HepG2 (cell line): Measurements from ENCODE around the gene TLCD3B. TPM values are rescaled to one million over a fixed set of nuclear protein-coding genes. Genes with fewer than 3 reads are reported as not detected.

Source experiments
- CHD4 ChIP-seq: fragments of 200-600 bp; sonication (generic); IDR thresholded peaks from 2 replicates; pipeline ENCODE4 v1.7.0; 2017; ENCODE audit warnings: mild to moderate bottlenecking, low read length, borderline replicate concordance
- ESRRA ChIP-seq: sonication (generic); formaldehyde crosslinking; IDR thresholded peaks from 2 replicates; pipeline ENCODE4 v1.5.1; 2020; ENCODE audit warnings: mild to moderate bottlenecking, low read depth, missing genetic modification reagents
- GFI1 ChIP-seq: sonication (generic); formaldehyde crosslinking; IDR thresholded peaks from 2 replicates; pipeline ENCODE4 v1.5.0; 2020; ENCODE audit warnings: missing genetic modification reagents, mild to moderate bottlenecking, borderline replicate concordance
- HDAC1 ChIP-seq: sonication (generic); formaldehyde crosslinking; IDR thresholded peaks from 2 replicates; pipeline ENCODE4 v1.5.1; 2020; ENCODE audit warnings: mild to moderate bottlenecking, missing genetic modification reagents
- KDM1A ChIP-seq: IDR thresholded peaks from 2 replicates; pipeline ENCODE4 v1.6.1; 2016; ENCODE audit warnings: missing compliant biosample characterization
- MXD3 ChIP-seq: IDR thresholded peaks from 2 replicates; pipeline ENCODE4 v1.6.1; 2016; ENCODE audit warnings: mild to moderate bottlenecking, missing biosample characterization, missing genetic modification reagents
- RCOR2 ChIP-seq: IDR thresholded peaks from 2 replicates; pipeline ENCODE4 v1.6.1; 2016; ENCODE audit warnings: missing biosample characterization, missing genetic modification reagents
- SMARCE1 ChIP-seq: fragments of 450-650 bp; IDR thresholded peaks from 2 replicates; pipeline ENCODE4 v1.6.1; 2017; ENCODE audit warnings: borderline replicate concordance
- THYN1 ChIP-seq: sonication (generic); formaldehyde crosslinking; IDR thresholded peaks from 2 replicates; pipeline ENCODE4 v1.8.1; 2023; ENCODE audit warnings: low read depth, mild to moderate bottlenecking, moderate library complexity, missing genetic modification reagents, borderline replicate concordance
- ZFP37 ChIP-seq: sonication (generic); formaldehyde crosslinking; IDR thresholded peaks from 2 replicates; pipeline ENCODE4 v1.4.0; 2020; ENCODE audit warnings: missing genetic modification reagents, borderline replicate concordance
- ZNF207 ChIP-seq: fragments of 450-650 bp; IDR thresholded peaks from 2 replicates; pipeline ENCODE4 v1.6.1; 2016; ENCODE audit warnings: antibody characterized with exemption, borderline replicate concordance
- ZNF3 ChIP-seq: IDR thresholded peaks from 2 replicates; pipeline ENCODE4 v1.7.0; 2017; ENCODE audit warnings: inconsistent platforms
- ZNF501 ChIP-seq: sonication (generic); formaldehyde crosslinking; IDR thresholded peaks from 2 replicates; pipeline ENCODE4 v1.5.1; 2020; ENCODE audit warnings: mild to moderate bottlenecking, moderate library complexity, missing genetic modification reagents
- ZNF724P ChIP-seq: sonication (generic); formaldehyde crosslinking; IDR thresholded peaks from 2 replicates; pipeline ENCODE4 v1.8.0; 2022; ENCODE audit warnings: missing genetic modification reagents, borderline replicate concordance
- ZNF746 ChIP-seq: sonication (generic); formaldehyde crosslinking; IDR thresholded peaks from 2 replicates; pipeline ENCODE4 v1.8.0; 2022; ENCODE audit warnings: mild to moderate bottlenecking, missing genetic modification reagents
- ZNF841 ChIP-seq: sonication (generic); formaldehyde crosslinking; IDR thresholded peaks from 2 replicates; pipeline ENCODE4 v1.8.1; 2023; ENCODE audit warnings: missing genetic modification reagents, borderline replicate concordance
- polyA plus RNA-seq, 8 experiments: library from polyadenylated mRNA; depleted of rRNA in 3 of 8; stranded (reverse) in 7 of 8; unstranded in 1 of 8; fragments of >200 nt; fragmentation: Illumina TruSeq in 4 of 8; extraction: Trizol in 4 of 8; gene quantifications; 2 replicates each; pipeline versions ENCODE4 v1.2.1 to v1.2.3, GENCODE V29; 2011 to 2016; ENCODE audit warnings: low read depth in 4 of 8, missing spikeins in 1 of 8, mixed read lengths in 1 of 8; ENCODE audit not compliant: insufficient read depth in 1 of 8
- total RNA-seq, 5 experiments: library from RNA; depleted of rRNA; stranded (reverse); fragments of >200 nt; fragmentation: Illumina TruSeq; extraction: Trizol; gene quantifications; 2 replicates each; pipeline ENCODE4 v1.2.3, GENCODE V29; 2016; ENCODE audit warnings: low read depth in 1 of 5
- TF ChIP-seq, protein P1 (sequence below): sonication (generic); formaldehyde crosslinking; IDR thresholded peaks from 2 replicates; pipeline ENCODE4 v1.5.0; 2020; ENCODE audit warnings: mild to moderate bottlenecking, missing genetic modification reagents
- TF ChIP-seq, protein P2 (sequence below): sonication (generic); formaldehyde crosslinking; IDR thresholded peaks from 2 replicates; pipeline ENCODE4 v1.5.1; 2020; ENCODE audit warnings: missing genetic modification reagents, mild to moderate bottlenecking, borderline replicate concordance
- TF ChIP-seq, protein P3 (sequence below): sonication (generic); formaldehyde crosslinking; conservative IDR thresholded peaks from 2 replicates; pipeline ENCODE4 v1.8.1; 2023; ENCODE audit warnings: missing genetic modification reagents

TLCD3B gene
- total and polyA plus RNA-seq, 2 of the 13 experiments (the other 11 are each of a cell fraction or from before 2014, with no cell fraction given), result not detected

GRCh38 chr16:29975134-29975538 is 55.9 kb downstream of the TLCD3B start (continued):
- TF ChIP-seq, protein P1, sequence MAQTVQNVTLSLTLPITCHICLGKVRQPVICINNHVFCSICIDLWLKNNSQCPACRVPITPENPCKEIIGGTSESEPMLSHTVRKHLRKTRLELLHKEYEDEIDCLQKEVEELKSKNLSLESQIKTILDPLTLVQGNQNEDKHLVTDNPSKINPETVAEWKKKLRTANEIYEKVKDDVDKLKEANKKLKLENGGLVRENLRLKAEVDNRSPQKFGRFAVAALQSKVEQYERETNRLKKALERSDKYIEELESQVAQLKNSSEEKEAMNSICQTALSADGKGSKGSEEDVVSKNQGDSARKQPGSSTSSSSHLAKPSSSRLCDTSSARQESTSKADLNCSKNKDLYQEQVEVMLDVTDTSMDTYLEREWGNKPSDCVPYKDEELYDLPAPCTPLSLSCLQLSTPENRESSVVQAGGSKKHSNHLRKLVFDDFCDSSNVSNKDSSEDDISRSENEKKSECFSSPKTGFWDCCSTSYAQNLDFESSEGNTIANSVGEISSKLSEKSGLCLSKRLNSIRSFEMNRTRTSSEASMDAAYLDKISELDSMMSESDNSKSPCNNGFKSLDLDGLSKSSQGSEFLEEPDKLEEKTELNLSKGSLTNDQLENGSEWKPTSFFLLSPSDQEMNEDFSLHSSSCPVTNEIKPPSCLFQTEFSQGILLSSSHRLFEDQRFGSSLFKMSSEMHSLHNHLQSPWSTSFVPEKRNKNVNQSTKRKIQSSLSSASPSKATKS, result 0 out of 2 replicates have a peak, but pooled peaks have one; percentile 34
- TF ChIP-seq GFI1 (CRISPR knock-in tag) (0 out of 2 replicates have a peak, but pooled peaks have one; percentile 15), ESRRA (peak; percentile 99), RCOR2 (CRISPR knock-in tag) (peak; percentile 83), ZNF3 (no peak), ZFP37 (CRISPR knock-in tag) (no peak), ZNF207 (0 out of 2 replicates have a peak, but pooled peaks have one; percentile 11), HDAC1 (0 out of 2 replicates have a peak, but pooled peaks have one; percentile 30), ZNF746 (CRISPR knock-in tag) (no peak), ZNF841 (CRISPR knock-in tag) (no peak), ZNF724P (peak; percentile 25; the same call in 1 of the 2 replicates), ZNF501 (CRISPR knock-in tag) (0 out of 2 replicates have a peak, but pooled peaks have one; percentile 34), SMARCE1 (no peak), THYN1 (no peak), KDM1A (CRISPR knock-in tag) (peak; percentile 70), CHD4 (peak; percentile 97), MXD3 (no peak)
- TF ChIP-seq, protein P2, sequence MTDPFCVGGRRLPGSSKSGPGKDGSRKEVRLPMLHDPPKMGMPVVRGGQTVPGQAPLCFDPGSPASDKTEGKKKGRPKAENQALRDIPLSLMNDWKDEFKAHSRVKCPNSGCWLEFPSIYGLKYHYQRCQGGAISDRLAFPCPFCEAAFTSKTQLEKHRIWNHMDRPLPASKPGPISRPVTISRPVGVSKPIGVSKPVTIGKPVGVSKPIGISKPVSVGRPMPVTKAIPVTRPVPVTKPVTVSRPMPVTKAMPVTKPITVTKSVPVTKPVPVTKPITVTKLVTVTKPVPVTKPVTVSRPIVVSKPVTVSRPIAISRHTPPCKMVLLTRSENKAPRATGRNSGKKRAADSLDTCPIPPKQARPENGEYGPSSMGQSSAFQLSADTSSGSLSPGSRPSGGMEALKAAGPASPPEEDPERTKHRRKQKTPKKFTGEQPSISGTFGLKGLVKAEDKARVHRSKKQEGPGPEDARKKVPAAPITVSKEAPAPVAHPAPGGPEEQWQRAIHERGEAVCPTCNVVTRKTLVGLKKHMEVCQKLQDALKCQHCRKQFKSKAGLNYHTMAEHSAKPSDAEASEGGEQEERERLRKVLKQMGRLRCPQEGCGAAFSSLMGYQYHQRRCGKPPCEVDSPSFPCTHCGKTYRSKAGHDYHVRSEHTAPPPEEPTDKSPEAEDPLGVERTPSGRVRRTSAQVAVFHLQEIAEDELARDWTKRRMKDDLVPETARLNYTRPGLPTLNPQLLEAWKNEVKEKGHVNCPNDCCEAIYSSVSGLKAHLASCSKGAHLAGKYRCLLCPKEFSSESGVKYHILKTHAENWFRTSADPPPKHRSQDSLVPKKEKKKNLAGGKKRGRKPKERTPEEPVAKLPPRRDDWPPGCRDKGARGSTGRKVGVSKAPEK (CRISPR knock-in tag), result no peak
- TF ChIP-seq, protein P3, sequence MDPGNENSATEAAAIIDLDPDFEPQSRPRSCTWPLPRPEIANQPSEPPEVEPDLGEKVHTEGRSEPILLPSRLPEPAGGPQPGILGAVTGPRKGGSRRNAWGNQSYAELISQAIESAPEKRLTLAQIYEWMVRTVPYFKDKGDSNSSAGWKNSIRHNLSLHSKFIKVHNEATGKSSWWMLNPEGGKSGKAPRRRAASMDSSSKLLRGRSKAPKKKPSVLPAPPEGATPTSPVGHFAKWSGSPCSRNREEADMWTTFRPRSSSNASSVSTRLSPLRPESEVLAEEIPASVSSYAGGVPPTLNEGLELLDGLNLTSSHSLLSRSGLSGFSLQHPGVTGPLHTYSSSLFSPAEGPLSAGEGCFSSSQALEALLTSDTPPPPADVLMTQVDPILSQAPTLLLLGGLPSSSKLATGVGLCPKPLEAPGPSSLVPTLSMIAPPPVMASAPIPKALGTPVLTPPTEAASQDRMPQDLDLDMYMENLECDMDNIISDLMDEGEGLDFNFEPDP (CRISPR knock-in tag), result no peak
- TF ChIP-seq, all 625 proteins: peak for 15
